Lower lobe of right lung (tissue), 2 donors: ENCODE measurements around the gene ZFAND3. TPM values are rescaled to one million over a fixed set of nuclear protein-coding genes. Genes with fewer than 3 reads are reported as not detected.
A peak's percentile ranks its signal among the peaks of the same experiment; 100 is the strongest.

Source experiments
- ATAC-seq, 2 donors: fragments of 200-7000 bp; cut with Tn5 transposase; one replicate each; pipeline ENCODE4 v1.9.1; 2020 to 2022; ENCODE audit warnings: mild to moderate bottlenecking in 2 of 2, moderate library complexity in 2 of 2
- DNase-seq: peaks from one replicate; pipeline ENCODE4 v3.0.0-alpha.2; 2020
- H3K27ac ChIP-seq: fragments of 200-600 bp; one replicate; pipeline ENCODE4 v1.8.0; 2022
- H3K27me3 ChIP-seq: fragments of 200-600 bp; one replicate; pipeline ENCODE4 v1.8.0; 2022; ENCODE audit warnings: low read depth
- H3K36me3 ChIP-seq: fragments of 200-600 bp; one replicate; pipeline ENCODE4 v1.8.0; 2022; ENCODE audit warnings: mild to moderate bottlenecking
- H3K4me1 ChIP-seq: fragments of 200-600 bp; one replicate; pipeline ENCODE4 v1.8.0; 2022
- H3K4me3 ChIP-seq: fragments of 200-600 bp; one replicate; pipeline ENCODE4 v1.8.0; 2022; ENCODE audit warnings: mild to moderate bottlenecking
- H3K9me3 ChIP-seq: fragments of 200-600 bp; one replicate; pipeline ENCODE4 v1.8.0; 2022
- intact Hi-C: fragments of 100-400 bp; cut with DNase I; formaldehyde crosslinking; loops from one replicate; pipeline ENCODE4 v1.11.0; 2022
- total RNA-seq: library from RNA; stranded (reverse); fragmentation: NEBNext Ultra II Directional; extraction: Animal tissue kit (Norgen Biotek cat#: 25700); gene quantifications from one replicate; pipeline ENCODE4 v1.2.1, GENCODE V29; 2021
- TF ChIP-seq, protein P1 (sequence below): fragments of 200-600 bp; IDR thresholded peaks from one replicate; pipeline ENCODE4 v1.8.0; 2022; ENCODE audit warnings: antibody characterized with exemption, mild to moderate bottlenecking
- donor health status: DM: no; HTN: yes; CAD: no; lungs with severe emphysema.

The ZFAND3 gene
- total RNA-seq, 1 donor from 2014 or later: 83.3 TPM

DNA sequence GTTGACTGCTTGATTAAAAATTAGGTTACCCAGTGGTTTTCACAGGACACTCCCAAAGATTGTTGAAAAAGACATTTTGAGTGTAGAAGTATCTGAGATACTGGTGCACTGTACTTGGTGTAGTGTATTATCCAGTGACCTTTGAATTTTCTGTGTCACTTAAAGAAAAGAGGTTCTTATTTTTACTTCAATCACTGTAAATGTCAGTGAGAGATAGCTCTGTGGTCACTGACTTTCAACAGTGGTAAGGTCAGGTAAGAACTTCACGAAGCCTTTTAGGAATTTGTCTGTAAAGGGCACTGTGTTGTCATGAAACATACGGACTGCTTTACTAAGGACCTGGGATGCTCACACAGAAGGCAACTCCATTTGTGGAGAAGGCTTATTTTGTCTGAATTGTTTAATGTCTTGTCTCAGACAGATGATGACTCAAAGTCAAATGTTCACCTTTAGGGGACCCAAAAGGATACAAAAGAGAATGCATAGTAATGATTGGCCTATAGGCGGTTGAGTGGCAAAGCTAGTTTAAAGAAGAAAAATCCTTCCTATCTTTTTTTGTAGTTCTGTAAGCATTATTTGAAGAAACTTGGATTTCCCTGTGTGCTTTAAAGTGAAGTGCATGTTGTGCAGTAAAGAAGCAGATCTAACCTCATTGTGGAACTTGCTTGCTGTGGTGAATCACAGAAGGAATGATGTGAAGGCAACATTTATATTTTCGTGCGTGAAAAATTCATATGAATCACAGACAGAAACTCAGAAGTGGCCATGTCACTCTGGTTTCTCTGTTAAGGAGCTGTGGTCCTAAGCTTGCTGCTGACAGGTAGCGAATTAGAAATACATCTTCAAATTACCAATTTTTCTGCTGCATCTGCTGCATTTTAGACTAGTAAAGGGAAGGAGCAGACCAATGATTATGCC is 47.3 kb downstream of the ZFAND3 start:
- H3K4me3 ChIP-seq: no peak overlapping the region
- no peak for DNase-seq
- ATAC-seq: no peak
- intact Hi-C loops: no loop called here
- no peaks in the 10 kb centered on the region for H3K27me3 ChIP-seq
- peaks cover 27% of the 10 kb centered on the region for H3K4me1 ChIP-seq
- no peaks in the 10 kb centered on the region for H3K9me3 ChIP-seq
- H3K36me3 ChIP-seq: no peaks in the 10 kb centered on the region
- no peak overlapping the region for H3K27ac ChIP-seq
- TF ChIP-seq, protein P1, sequence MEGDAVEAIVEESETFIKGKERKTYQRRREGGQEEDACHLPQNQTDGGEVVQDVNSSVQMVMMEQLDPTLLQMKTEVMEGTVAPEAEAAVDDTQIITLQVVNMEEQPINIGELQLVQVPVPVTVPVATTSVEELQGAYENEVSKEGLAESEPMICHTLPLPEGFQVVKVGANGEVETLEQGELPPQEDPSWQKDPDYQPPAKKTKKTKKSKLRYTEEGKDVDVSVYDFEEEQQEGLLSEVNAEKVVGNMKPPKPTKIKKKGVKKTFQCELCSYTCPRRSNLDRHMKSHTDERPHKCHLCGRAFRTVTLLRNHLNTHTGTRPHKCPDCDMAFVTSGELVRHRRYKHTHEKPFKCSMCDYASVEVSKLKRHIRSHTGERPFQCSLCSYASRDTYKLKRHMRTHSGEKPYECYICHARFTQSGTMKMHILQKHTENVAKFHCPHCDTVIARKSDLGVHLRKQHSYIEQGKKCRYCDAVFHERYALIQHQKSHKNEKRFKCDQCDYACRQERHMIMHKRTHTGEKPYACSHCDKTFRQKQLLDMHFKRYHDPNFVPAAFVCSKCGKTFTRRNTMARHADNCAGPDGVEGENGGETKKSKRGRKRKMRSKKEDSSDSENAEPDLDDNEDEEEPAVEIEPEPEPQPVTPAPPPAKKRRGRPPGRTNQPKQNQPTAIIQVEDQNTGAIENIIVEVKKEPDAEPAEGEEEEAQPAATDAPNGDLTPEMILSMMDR: no peak

DNA sequence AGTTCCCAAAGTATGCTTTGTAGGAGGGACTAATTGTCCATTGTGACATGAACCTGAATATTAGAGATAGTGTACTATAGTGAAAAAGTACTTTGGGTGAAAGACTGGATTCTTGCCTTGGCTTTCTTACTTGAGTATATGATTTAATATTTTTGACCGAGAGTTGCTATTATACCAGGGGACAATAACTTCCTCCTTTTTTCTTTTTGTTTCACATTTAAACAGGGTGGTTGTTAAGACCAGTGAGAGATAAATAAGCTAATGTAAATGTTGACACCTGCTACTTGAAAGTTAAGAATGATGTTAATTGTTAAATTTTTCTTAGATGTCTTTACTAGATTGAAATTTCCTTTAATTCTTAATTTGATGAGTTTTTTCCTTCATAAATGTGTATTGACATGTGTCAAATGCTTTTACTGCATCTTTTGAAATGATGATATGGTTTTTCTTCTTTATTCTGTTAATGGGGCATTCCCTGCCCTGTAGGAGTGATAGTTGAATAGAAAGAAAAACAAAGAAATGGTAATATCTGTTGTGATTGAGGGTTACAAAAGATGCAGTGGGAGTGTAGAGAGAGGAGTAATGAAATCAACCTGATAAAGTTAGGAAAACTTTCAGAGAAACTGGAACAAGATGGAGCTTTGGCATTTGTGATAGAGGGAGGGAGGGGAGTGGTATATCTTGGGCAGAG is 48.4 kb downstream of the ZFAND3 start:
- Histone ChIP-seq H3K27me3 (no peaks in the 10 kb centered on the region), H3K9me3 (no peaks in the 10 kb centered on the region), H3K4me3 (no peak overlapping the region), H3K4me1 (peaks cover 27% of the 10 kb centered on the region), H3K27ac (no peak overlapping the region), H3K36me3 (no peaks in the 10 kb centered on the region)
- DNase-seq (no peak), ATAC-seq (peak in 1 of 2 donors; percentile 35)
- intact Hi-C loops: no loop called here
- TF ChIP-seq, protein P1: no peak

DNA sequence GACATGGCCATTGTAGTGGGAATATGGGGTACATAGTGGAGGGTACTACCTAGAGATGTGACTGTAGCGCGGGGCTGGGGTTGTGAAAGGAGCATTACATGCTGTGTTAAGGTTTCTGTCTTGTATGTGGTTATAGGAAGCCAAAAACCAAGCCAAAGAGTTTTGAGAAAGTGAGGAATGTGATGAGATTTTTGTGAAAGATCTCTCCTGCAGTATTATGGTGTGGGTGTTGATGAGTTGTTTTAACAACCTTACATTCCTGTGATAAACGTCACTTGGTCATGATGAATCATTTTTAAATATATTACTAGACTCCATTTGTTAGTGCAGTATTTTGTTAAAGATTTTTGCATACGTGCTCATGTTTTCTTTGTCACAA is 48.9 kb downstream of the ZFAND3 start:
- Histone ChIP-seq H3K36me3 (no peaks in the 10 kb centered on the region), H3K4me1 (peaks cover 27% of the 10 kb centered on the region), H3K9me3 (no peaks in the 10 kb centered on the region), H3K27me3 (no peaks in the 10 kb centered on the region), H3K27ac (no peak overlapping the region), H3K4me3 (no peak overlapping the region)
- DNase-seq (no peak), ATAC-seq (peak in 1 of 2 donors; percentile 56)
- intact Hi-C loops: no loop called here
- TF ChIP-seq, protein P1: no peak

DNA sequence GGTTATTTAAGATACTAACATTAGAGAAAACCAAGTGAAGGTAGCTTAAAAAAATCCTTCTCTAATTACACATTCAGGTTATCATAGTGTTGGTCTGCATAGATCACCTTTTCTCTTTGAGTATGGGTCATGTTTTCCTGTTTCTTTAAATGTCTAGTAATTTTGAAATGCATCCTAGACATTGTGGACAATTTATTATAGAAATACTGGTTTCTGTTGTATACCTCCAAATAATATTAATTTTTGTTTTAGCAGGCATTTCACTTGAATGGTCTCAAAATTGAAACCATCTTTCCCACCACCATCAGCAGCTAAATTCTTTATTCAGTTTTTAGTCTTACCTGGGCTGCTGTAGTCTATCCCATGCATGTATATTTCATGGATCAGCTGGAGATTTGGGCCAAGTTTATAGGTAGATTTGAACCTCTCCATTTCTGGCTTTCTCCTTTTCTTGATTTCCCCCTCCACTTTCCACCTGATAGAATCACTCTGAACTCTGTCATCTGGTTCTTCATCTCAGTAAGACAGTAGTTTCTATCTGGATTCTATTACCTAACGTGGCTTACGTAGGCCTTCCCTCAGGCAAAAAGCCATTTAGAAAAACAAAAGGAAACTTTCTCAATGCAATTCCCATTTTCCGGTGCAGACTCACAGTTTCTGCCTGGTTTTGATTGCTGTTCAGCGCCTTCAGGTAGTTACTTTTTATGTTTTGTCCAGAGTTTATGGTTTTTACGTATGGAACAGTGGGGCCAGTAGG is 52.3 kb downstream of the ZFAND3 start:
- H3K4me1 ChIP-seq: peaks cover 25% of the 10 kb centered on the region
- H3K27me3 ChIP-seq: no peaks in the 10 kb centered on the region
- H3K27ac ChIP-seq: no peak overlapping the region
- no peak for DNase-seq
- H3K36me3 ChIP-seq: no peaks in the 10 kb centered on the region
- no peak overlapping the region for H3K4me3 ChIP-seq
- H3K9me3 ChIP-seq: no peaks in the 10 kb centered on the region
- TF ChIP-seq, protein P1: no peak
- no peak for ATAC-seq
- intact Hi-C loops: no loop called here

DNA sequence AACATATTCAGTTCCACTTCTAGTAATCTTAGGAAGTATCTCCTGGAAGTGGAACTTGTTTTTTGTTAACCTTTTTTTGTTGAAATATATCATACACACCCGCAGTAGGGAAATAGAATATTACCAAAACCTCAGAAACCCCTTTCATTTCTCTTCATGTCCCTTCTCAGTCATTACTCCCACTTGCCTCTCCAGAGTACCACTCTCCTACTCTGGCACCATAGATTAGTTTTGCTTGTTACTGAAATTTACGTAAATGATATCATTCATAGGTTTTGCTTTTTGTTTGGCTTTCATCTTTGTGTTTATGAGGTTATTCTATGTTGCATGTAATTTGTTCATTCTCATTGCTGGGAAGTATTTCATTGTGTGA is 52.8 kb downstream of the ZFAND3 start:
- H3K4me1 ChIP-seq: peaks cover 19% of the 10 kb centered on the region
- no peaks in the 10 kb centered on the region for H3K27me3 ChIP-seq
- H3K36me3 ChIP-seq: no peaks in the 10 kb centered on the region
- no peak overlapping the region for H3K4me3 ChIP-seq
- DNase-seq (no peak), ATAC-seq (no peak)
- TF ChIP-seq, protein P1: no peak
- H3K9me3 ChIP-seq: no peaks in the 10 kb centered on the region
- intact Hi-C loops: no loop called here
- H3K27ac ChIP-seq: no peak overlapping the region
